Measurements from ENCODE around the gene ALG12. TPM values are rescaled to one million over a fixed set of nuclear protein-coding genes. Genes with fewer than 3 reads are reported as not detected.
A peak's percentile ranks its signal among the peaks of the same experiment; 100 is the strongest.

The ALG12 gene
- total and polyA plus RNA-seq, 2 of the 13 experiments (the other 11 are each of a cell fraction or from before 2014, with no cell fraction given): 7.8 to 15.8 TPM

- no peak for TF ChIP-seq ZNF691 (CRISPR knock-in tag; IDR thresholded peaks at IDR 0.05; ENCODE audit: borderline replicate concordance, low read depth)
- no peak for TF ChIP-seq MLLT10 (CRISPR knock-in tag; IDR thresholded peaks at IDR 0.05)
- TF ChIP-seq TBX3 (IDR thresholded peaks at IDR 0.05; ENCODE audit: borderline replicate concordance): no peak
- TF ChIP-seq ZNF142 (CRISPR knock-in tag; IDR thresholded peaks at IDR 0.05): no peak
- no peak for TF ChIP-seq FLYWCH1 (CRISPR knock-in tag; IDR thresholded peaks at IDR 0.05)
- TF ChIP-seq ZBTB43 (CRISPR knock-in tag; conservative IDR thresholded peaks at IDR 0.05): 0 out of 2 replicates have a peak, but pooled peaks have one; percentile 38
- TF ChIP-seq SP5 (CRISPR knock-in tag; IDR thresholded peaks at IDR 0.05; ENCODE audit: borderline replicate concordance, low read depth): peak; percentile 76; the same call in 1 of the 2 replicates
- TF ChIP-seq UBTF (CRISPR knock-in tag; IDR thresholded peaks at IDR 0.05): peak; percentile 94
- TF ChIP-seq PHF20 (CRISPR knock-in tag; IDR thresholded peaks at IDR 0.05): no peak; the same call in 1 of the 2 replicates
- peak; percentile 82 for TF ChIP-seq ZNF292 (CRISPR knock-in tag; IDR thresholded peaks at IDR 0.05; ENCODE audit: borderline replicate concordance, low read depth)
- TF ChIP-seq ELF3 (CRISPR knock-in tag; IDR thresholded peaks at IDR 0.05): peak; percentile 29; the same call in 1 of the 2 replicates
- peak; percentile 66; the same call in 1 of the 2 replicates for TF ChIP-seq TBX2 (CRISPR knock-in tag; IDR thresholded peaks at IDR 0.05; ENCODE audit: borderline replicate concordance)
- no peak for TF ChIP-seq ZNF180 (CRISPR knock-in tag; IDR thresholded peaks at IDR 0.05; ENCODE audit: borderline replicate concordance, low read depth)
- TF ChIP-seq AHR (CRISPR knock-in tag; IDR thresholded peaks at IDR 0.05): peak; percentile 74; the same call in 1 of the 2 replicates
- no peak for TF ChIP-seq ZNF343 (CRISPR knock-in tag; IDR thresholded peaks at IDR 0.05)
- TF ChIP-seq ZFY (CRISPR knock-in tag; IDR thresholded peaks at IDR 0.05): peak; percentile 85
- peak; percentile 66; the same call in 1 of the 2 replicates for TF ChIP-seq IKZF5 (CRISPR knock-in tag; IDR thresholded peaks at IDR 0.05)
Observed at GRCh38 chr22:49942565-49943404, 24.5 kb upstream of the ALG12 start (continued).
